Trophoblast cell (in vitro differentiated cells and primary cell): ENCODE results near the gene MAGEF1.

Experiments used
- DNase-seq, 2 donors: peaks; one replicate each; pipeline ENCODE4 v3.0.0-alpha.2; 2016
- H2AFZ ChIP-seq: 2 replicates; pipeline ENCODE4 v1.6.1; 2013; ENCODE audit warnings: low read length, moderate library complexity, mild to moderate bottlenecking; ENCODE audit not compliant: insufficient read depth, poor library complexity
- H2AK5ac ChIP-seq: 2 replicates; pipeline ENCODE4 v1.6.1; 2013; ENCODE audit warnings: mild to moderate bottlenecking, low read length
- H2BK120ac ChIP-seq: 2 replicates; pipeline ENCODE4 v1.6.1; 2013; ENCODE audit warnings: low read length, mild to moderate bottlenecking, moderate library complexity; ENCODE audit not compliant: insufficient read depth, poor library complexity
- H2BK12ac ChIP-seq: 2 replicates; pipeline ENCODE4 v1.6.1; 2013; ENCODE audit warnings: mild to moderate bottlenecking, low read length, moderate library complexity
- H2BK5ac ChIP-seq: 2 replicates; pipeline ENCODE4 v1.6.1; 2013; ENCODE audit warnings: low read length, low read depth, moderate library complexity, mild to moderate bottlenecking; ENCODE audit not compliant: poor library complexity
- H3K14ac ChIP-seq: 2 replicates; pipeline ENCODE4 v1.6.1; 2013; ENCODE audit warnings: mild to moderate bottlenecking, low read length
- H3K18ac ChIP-seq: 2 replicates; pipeline ENCODE4 v1.6.1; 2013; ENCODE audit warnings: mild to moderate bottlenecking, low read length
- H3K23ac ChIP-seq: 2 replicates; pipeline ENCODE4 v1.6.1; 2013; ENCODE audit warnings: low read length
- H3K27ac ChIP-seq: 2 replicates; pipeline ENCODE4 v1.5.1; 2013; ENCODE audit warnings: low read depth, mild to moderate bottlenecking, inconsistent platforms, low read length, moderate library complexity
- H3K27me3 ChIP-seq: 2 replicates; pipeline ENCODE4 v1.6.1; 2013; ENCODE audit warnings: inconsistent platforms, mild to moderate bottlenecking, low read length, moderate library complexity; ENCODE audit not compliant: insufficient read depth
- H3K36me3 ChIP-seq, 2 experiments: 1 replicate in 1 of 2; 2 replicates in 1 of 2; pipeline ENCODE4 v1.6.1; 2013; ENCODE audit warnings: low read length in 2 of 2, mild to moderate bottlenecking in 2 of 2, moderate library complexity in 1 of 2; ENCODE audit not compliant: insufficient read depth in 2 of 2, control insufficient read depth in 1 of 2
- H3K4ac ChIP-seq: 2 replicates; pipeline ENCODE4 v1.6.1; 2013; ENCODE audit warnings: low read depth, mild to moderate bottlenecking, low read length, moderate library complexity
- H3K4me1 ChIP-seq, 2 experiments: 1 replicate in 1 of 2; 2 replicates in 1 of 2; pipeline ENCODE4 v1.6.1; 2013; ENCODE audit warnings: low read length in 2 of 2, mild to moderate bottlenecking in 2 of 2, moderate library complexity in 1 of 2; ENCODE audit not compliant: insufficient read depth in 2 of 2, control insufficient read depth in 1 of 2
- H3K4me2 ChIP-seq: 2 replicates; pipeline ENCODE4 v1.6.1; 2013; ENCODE audit warnings: inconsistent platforms, mild to moderate bottlenecking, low read length, moderate library complexity
- H3K4me3 ChIP-seq: 2 replicates; pipeline ENCODE4 v1.5.1; 2013; ENCODE audit warnings: mild to moderate bottlenecking, low read depth, low read length, inconsistent platforms
- H3K79me1 ChIP-seq: one replicate; pipeline ENCODE4 v1.6.1; 2013; ENCODE audit warnings: low read length
- H3K79me2 ChIP-seq: 2 replicates; pipeline ENCODE4 v1.6.1; 2013; ENCODE audit warnings: low read length, mild to moderate bottlenecking; ENCODE audit not compliant: control insufficient read depth, insufficient read depth, poor library complexity
- H3K9ac ChIP-seq: 2 replicates; pipeline ENCODE4 v1.6.1; 2013; ENCODE audit warnings: mild to moderate bottlenecking, low read length
- H3K9me3 ChIP-seq: 2 replicates; pipeline ENCODE4 v1.6.1; 2013; ENCODE audit warnings: low read depth, mild to moderate bottlenecking, control low read depth, inconsistent platforms, low read length; ENCODE audit not compliant: insufficient read depth
- H4K12ac ChIP-seq: 2 replicates; pipeline ENCODE4 v1.6.1; 2013; ENCODE audit warnings: low read depth, mild to moderate bottlenecking, low read length, moderate library complexity
- H4K8ac ChIP-seq: 2 replicates; pipeline ENCODE4 v1.6.1; 2013; ENCODE audit warnings: low read depth, mild to moderate bottlenecking, low read length, moderate library complexity
- H4K91ac ChIP-seq: one replicate; pipeline ENCODE4 v1.6.1; 2013; ENCODE audit warnings: low read depth, mild to moderate bottlenecking, low read length, moderate library complexity
- WGBS: extraction: QIAGEN DNeasy Blood & Tissue Kit; methylation state at CpG from one replicate; pipeline ENCODE4 v1.1.7; 2013; ENCODE audit warnings: missing lambda C conversion rate; ENCODE audit not compliant: insufficient read length, insufficient coverage; ENCODE audit errors: extremely low coverage; 5-methylcytosine and 5-hydroxymethylcytosine counted together

MAGEF1 gene

DNA sequence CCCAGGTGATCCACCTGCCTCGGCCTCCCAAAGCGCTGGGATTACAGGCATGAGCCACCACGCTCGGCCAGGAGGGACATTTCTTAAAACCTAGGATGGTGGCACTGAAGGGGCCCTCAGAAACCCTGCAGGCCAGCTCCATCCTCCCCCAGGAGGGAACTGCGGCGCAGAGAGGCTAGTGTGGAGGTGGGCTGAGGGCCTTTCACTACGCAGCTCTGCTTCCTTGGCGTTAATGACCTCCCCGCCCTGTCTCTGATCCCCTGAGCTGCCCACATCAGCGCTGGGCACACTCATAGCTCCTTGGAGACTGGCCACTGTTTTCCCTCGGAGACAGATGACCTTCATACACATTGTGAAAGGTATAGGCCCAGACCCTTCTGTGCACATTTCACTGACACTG, 46.2 kb upstream of the MAGEF1 start:
- no peak overlapping the region for H3K4me2 ChIP-seq
- H3K4me3 ChIP-seq, result no peak overlapping the region
- no peak overlapping the region for H2AFZ ChIP-seq
- H4K12ac ChIP-seq, result no peak overlapping the region
- no peak overlapping the region for H4K91ac ChIP-seq
- H4K8ac ChIP-seq, result no peak overlapping the region
- no peak overlapping the region for H3K9ac ChIP-seq
- no peak overlapping the region for H3K14ac ChIP-seq
- no peak overlapping the region for H2BK120ac ChIP-seq
- no peaks in the 10 kb centered on the region for H3K4me1 ChIP-seq
- H3K27ac ChIP-seq, result no peak overlapping the region
- no peak overlapping the region for H2BK12ac ChIP-seq
- H3K36me3 ChIP-seq, result no peaks in the 10 kb centered on the region
- DNase-seq, result no peak
- H2BK5ac ChIP-seq, result no peak overlapping the region
- peaks cover 3% of the 10 kb centered on the region for H3K9me3 ChIP-seq
- no CpG with 5 or more reads among the region's 11 CpGs for WGBS
- no peaks in the 10 kb centered on the region for H3K79me2 ChIP-seq
- no peak overlapping the region for H3K23ac ChIP-seq
- no peak overlapping the region for H3K4ac ChIP-seq
- H3K27me3 ChIP-seq, result no peaks in the 10 kb centered on the region
- H3K18ac ChIP-seq, result no peak overlapping the region
- H3K79me1 ChIP-seq, result no peaks in the 10 kb centered on the region
- no peak overlapping the region for H2AK5ac ChIP-seq

GRCh38 chr3:184757022-184757651, 45.3 kb upstream of the MAGEF1 start:
- Histone ChIP-seq H3K9ac (no peak overlapping the region), H3K18ac (no peak overlapping the region), H3K23ac (no peak overlapping the region), H4K12ac (no peak overlapping the region), H2BK5ac (no peak overlapping the region), H2AK5ac (no peak overlapping the region), H3K4me1 (no peaks in the 10 kb centered on the region), H3K9me3 (peaks cover 2% of the 10 kb centered on the region), H3K27ac (no peak overlapping the region), H2AFZ (no peak overlapping the region), H2BK12ac (no peak overlapping the region), H3K14ac (no peak overlapping the region), H3K27me3 (no peaks in the 10 kb centered on the region), H3K36me3 (no peaks in the 10 kb centered on the region), H4K8ac (no peak overlapping the region), H3K79me2 (no peaks in the 10 kb centered on the region), H3K4me3 (no peak overlapping the region), H4K91ac (no peak overlapping the region), H3K4ac (no peak overlapping the region), H2BK120ac (no peak overlapping the region), H3K4me2 (no peak overlapping the region), H3K79me1 (no peaks in the 10 kb centered on the region)
- WGBS, result no CpG with 5 or more reads among the region's 17 CpGs
- no peak for DNase-seq

GRCh38 chr3:184756151-184757021, 44.5 kb upstream of the MAGEF1 start:
- Histone ChIP-seq H3K36me3 (no peaks in the 10 kb centered on the region), H3K23ac (no peak overlapping the region), H3K27ac (no peak overlapping the region), H3K4me1 (no peaks in the 10 kb centered on the region), H2AK5ac (no peak overlapping the region), H4K12ac (no peak overlapping the region), H3K9me3 (no peaks in the 10 kb centered on the region), H3K79me2 (no peaks in the 10 kb centered on the region), H2AFZ (no peak overlapping the region), H3K14ac (no peak overlapping the region), H3K4me2 (no peak overlapping the region), H3K4me3 (no peak overlapping the region), H2BK120ac (no peak overlapping the region), H4K91ac (no peak overlapping the region), H3K27me3 (no peaks in the 10 kb centered on the region), H3K9ac (no peak overlapping the region), H2BK5ac (no peak overlapping the region), H3K18ac (no peak overlapping the region), H3K79me1 (no peaks in the 10 kb centered on the region), H4K8ac (no peak overlapping the region), H3K4ac (no peak overlapping the region), H2BK12ac (no peak overlapping the region)
- WGBS, result no CpG with 5 or more reads among the region's 13 CpGs
- DNase-seq, result no peak

DNA sequence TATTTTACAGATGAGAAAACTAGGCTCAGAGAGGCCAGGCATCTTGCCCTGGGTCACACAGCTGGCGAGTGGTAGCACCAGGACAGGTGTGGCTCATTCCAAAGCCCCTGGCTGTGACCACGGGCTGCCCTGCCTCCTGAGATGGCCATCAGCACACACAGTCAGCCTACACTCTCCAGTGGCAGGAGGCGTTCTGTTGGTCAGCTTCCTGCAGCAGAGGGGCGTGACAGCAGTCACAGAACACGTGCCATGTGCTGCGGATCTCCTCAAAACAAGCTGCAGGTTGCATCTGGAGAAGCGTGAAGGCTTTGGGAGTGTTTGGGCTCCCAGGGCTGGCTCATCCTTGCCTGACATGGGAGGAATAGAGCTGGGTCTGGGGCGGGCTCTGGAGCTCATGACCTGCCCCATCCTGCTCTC, 43.5 kb upstream of the MAGEF1 start:
- Histone ChIP-seq H3K23ac (no peak overlapping the region), H3K4me3 (no peak overlapping the region), H4K8ac (no peak overlapping the region), H3K79me2 (no peaks in the 10 kb centered on the region), H3K9ac (no peak overlapping the region), H3K27ac (no peak overlapping the region), H3K36me3 (no peaks in the 10 kb centered on the region), H3K4me1 (no peaks in the 10 kb centered on the region), H3K27me3 (no peaks in the 10 kb centered on the region), H4K91ac (no peak overlapping the region), H2BK12ac (no peak overlapping the region), H3K18ac (no peak overlapping the region), H3K14ac (no peak overlapping the region), H3K79me1 (no peaks in the 10 kb centered on the region), H2AK5ac (no peak overlapping the region), H4K12ac (no peak overlapping the region), H2BK5ac (no peak overlapping the region), H3K4me2 (no peak overlapping the region), H2AFZ (no peak overlapping the region), H3K4ac (no peak overlapping the region), H2BK120ac (no peak overlapping the region), H3K9me3 (peaks cover 1% of the 10 kb centered on the region)
- WGBS, result no CpG with 5 or more reads among the region's 8 CpGs
- DNase-seq, result no peak
